Fibroblast of skin of abdomen (primary cell): ENCODE measurements around the gene PABPN1L.
"Not testable (repeated sequence)": the region's sequence is repeated elsewhere in the genome, so short reads cannot be mapped to it uniquely, and the experiment has no call there.

Experiments
- DNase-seq: peaks from one replicate; pipeline ENCODE4 v3.0.0-alpha.2; 2013

The PABPN1L gene

DNA sequence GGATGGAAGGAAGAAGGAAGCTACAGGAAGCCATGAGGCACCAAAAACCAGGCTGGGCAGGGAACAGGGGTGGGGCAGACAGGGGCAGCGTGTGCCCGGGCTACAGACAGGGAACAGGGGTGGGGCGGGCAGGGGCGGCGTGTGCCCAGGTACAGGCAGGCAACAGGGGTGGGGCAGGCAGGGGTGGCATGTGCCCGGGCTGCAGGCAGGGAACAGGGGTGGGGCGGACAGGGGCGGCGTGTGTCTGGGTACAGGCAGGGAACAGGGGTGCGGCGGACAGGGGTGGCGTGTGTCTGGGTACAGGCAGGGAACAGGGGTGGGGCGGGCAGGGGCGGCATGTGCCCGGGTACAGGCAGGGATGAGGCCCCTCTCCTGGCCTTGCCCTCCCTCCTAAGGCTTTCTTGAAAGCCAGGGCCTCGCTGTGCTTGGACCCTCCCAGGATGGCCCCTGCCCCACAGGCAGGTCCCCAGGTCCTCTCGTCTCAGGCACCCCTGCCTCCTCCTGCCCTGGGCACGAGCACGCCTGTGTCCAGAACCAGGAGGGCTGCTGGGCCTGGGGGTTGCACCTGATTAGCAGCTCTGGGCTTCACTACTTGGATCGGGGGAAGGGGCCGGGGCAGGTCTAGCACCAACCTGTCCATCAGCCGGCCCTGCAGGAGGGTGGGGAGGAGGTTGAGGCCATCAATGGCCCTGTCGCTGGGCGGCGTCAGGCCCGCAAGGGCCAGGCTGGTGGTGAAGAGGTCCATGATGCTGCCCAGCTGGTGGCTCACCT lies 40.2 kb downstream of the PABPN1L start:
- no peak for DNase-seq

DNA sequence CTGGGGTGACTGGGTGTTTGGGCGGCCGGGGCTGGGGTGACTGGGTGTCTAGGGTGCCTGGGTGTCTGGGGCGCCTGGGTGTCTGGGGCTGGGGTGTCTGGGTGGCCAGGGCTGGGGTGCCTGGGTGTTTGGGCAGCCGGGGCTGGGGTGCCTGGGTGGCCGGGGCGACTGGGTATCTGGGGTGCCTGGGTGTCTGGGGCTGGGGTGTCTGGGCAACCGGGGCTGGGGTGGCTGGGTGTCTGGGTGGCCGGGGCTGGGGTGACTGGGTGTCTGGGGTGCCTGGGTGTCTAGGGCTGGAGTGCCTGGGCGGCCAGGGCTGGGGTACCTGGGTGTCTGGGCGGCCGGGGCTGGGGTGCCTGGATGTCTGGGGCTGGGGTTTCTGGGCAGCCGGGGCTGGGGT lies 41.3 kb downstream of the PABPN1L start:
- no peak for DNase-seq

DNA sequence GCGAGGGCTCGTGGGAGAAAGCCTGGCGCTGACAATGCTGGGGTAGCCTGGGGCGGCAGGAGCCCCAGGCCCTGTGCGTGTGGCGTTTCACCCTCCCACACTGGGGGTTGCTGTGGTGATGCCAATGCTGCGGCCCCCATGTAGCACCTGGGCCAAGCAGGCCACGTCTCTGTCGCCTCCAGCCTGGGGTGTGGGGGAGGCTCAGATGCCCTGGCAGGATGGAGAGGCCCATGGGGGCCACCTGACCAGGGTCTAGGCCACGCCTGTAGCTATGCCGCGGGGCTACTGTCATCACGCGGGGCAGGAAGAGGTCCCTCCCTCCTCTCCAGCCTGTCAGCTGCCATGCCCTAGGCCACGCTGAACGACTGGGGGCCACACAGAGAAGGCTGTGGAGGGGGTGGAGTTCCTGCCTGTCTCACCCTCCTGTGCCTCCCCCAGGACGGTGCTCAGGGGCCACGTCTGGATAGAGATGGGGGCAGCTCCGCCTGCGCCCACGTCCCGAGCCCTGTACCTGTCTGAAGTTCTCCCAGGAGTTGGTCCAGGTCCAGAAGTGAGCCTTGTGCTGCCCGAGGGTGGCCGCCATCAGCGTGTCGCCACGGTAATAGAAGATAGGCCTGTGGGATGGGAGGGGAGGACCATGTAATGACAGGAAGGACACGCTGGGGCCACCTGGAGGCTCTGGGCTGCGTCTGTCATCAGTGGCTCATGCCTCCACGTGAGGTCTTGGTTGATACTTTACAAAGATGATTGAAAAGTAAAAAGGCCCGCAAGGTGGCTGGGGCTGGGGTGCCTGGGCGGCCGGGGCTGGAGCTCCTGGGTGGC lies 42.0 kb downstream of the PABPN1L start:
- no peak for DNase-seq

DNA sequence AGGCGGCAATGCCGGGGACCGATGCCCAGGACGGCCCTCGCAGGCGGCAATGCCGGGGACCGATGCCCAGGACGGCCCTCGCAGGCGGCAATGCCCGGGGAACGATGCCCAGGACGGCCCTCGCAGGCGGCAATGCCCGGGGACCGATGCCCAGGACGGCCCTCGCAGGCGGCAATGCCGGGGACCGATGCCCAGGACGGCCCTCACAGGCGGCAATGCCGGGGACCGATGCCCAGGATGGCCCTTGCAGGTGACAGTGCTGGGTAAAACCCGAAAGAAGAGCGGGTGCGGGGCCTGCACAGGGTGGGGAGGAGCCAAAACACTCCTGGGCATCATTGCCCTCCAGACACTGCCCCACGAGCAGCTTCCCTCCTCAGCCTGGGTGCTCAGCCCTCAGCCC lies 42.8 kb downstream of the PABPN1L start:
- DNase-seq: not testable (repeated sequence)

DNA sequence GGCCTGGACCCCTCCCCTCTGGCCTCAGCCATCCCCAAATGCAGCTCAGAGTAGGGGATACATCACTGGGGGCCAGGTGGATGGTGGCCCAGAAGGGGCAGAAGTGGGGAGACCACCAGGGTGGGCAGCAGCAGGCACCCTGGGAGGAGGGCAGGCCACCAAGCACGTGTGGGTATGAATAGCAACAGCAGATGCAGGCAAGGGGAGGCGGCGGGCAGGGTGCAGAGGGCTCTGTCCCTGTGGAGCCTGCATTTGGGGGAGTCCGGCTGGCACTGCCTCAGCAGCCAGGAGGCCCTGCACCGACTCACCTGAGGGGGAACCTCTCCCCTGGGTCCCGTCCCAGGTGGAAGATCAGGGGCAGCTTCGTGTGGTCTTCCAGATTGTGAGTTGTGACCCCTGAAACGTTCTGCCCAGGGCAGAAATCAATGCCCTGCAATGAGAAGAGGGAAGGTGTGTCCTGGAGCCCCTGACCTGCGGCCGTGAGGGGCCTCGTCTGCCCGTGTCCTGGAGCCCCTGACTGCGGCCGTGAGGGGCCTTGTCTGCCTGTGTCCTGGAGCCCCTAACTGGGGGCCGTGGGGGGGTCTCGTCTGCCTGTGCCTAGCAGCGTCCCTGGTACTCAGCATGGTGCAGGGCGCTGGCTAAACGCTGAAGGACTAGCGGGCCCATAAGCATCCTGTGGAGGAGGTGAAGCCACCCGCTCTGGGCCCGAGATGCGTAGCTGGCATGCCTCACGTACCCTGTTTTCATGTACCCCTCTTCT lies 44.0 kb downstream of the PABPN1L start:
- DNase-seq: no peak

DNA sequence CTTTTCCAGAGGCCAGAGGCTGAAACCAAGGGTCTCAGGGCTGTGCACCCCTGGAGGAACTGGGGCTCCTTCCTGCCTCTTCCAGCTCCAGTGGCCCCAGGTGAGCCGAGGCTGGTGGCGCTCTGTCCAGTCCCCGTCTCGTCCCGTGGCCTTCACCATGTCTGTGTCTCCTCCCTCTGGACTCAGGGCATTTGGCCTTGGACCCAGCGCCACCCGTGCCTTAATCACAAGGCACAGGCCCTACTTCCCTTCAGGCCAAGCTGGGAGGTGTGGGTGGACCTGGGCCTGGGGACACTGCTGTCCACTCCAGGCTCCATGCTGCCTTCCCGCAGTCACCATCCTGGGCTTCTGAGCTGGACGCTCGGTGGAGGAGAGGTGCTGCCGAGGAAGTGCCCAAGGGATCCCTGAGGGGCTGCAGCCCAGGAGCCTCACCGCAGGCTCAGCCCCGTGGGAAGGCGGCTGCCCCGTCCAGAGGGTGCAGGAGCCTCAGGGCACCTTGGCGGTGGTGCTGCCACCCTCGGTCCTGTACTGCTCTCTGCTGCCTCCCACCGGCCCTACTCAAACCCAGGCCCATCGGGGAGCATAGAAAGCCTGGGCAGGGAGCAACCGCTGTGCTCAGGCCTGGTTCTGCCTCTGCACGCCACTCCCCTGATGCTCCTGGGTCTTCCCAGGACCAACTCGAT lies 45.2 kb downstream of the PABPN1L start:
- DNase-seq: no peak

DNA sequence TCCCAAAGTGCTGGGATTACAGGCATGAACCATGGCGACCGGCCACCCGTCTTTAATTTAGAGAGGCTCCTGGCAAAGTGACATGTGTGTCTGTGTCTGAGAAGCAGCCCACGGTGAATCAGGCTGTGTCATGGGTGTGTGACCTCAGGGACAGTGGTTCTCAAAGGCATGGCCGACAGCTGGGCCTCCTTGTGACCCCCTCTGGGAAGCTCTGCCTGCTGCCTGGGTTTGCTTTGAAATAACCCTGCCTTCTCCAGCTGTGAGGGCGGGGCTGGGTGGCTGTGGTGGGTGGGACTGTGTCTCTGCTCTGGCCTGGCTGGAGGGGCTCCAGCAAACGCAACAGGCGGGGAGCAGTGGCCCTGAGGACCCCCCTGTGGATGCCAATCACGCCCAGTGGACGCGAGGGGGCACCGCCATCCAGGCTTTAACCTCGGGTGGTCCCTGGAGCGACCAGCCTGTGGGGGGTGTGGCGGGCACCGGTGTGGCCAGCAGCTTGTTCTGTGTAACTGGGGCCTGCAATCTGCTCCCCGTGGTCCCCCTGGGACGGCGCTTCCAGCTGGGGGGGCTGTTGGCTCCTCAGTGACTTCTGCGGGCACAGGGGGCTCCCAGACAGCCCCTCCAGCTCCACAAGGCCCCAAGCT lies 46.0 kb downstream of the PABPN1L start:
- no peak for DNase-seq

DNA sequence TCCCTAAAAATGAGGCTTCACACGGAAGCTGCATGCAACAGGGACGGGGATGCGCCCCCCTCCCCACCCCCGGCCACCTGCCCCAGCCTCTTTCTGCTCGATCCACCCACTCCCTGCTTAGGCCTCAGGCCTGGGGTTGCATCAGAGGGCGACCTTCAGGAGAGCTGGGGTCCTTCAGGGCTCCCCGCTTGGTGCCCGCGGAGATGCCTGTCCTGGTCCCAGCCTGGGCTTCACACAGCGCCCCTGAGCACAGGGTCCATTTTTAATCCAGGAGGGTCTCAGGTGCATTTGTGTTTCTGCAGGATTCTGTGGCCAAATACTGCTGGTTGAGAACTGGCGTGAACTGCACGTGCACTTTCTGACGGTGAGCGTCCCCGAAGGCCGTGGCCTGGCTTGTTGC lies 47.3 kb downstream of the PABPN1L start:
- no peak for DNase-seq

DNA sequence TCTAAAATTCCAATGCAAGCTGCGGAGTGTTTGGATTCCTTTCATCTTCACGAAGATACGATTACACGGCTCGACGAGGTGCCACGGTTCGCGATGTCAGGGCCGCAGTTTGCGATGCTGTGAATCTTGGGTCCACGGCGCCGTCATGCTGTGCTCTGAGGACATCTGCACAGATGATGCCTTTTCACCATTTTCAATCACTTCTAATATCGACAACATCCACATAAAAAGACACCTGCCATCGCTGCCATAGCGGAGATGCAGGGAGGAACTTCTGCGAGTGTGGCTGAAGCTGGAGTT lies 47.9 kb downstream of the PABPN1L start:
- no peak for DNase-seq

DNA sequence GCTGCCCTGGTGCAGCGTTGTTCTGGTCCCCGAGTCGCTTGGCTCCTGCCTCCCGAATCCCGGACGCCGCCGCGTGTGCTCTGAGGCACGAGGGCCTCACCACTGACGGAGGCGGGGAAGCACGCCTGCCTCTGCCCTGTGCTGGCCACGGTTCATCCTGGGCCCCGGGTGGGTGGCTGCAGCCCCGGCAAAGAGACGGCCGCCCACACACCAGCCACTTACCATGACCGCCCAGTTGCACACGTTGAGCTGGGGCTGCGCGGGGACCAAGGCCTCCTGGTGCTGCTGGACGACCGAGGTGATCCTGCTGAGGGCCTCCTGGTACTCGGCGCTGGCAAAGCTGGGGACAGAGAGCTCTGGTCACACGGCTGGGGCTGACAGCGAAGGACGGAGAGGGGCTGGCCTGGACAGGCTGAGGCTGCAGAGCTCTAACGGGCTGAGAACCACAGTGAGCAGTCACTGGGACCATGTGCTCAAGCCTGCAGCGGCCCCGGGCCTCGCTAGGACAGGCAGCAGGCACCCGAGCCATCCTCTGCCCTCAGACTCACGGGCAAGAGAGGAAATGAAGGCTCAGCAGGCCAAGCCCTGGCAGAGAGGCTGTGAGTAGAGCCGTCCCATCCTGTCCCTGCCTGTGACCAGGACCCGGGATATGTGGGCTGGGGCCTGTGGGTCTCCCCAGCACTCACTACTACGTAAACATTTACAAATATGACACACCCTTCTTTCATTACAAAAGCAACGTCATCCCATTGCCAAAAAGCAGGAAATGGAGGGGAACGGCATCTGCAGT lies 48.5 kb downstream of the PABPN1L start:
- DNase-seq: peak; percentile 22

DNA sequence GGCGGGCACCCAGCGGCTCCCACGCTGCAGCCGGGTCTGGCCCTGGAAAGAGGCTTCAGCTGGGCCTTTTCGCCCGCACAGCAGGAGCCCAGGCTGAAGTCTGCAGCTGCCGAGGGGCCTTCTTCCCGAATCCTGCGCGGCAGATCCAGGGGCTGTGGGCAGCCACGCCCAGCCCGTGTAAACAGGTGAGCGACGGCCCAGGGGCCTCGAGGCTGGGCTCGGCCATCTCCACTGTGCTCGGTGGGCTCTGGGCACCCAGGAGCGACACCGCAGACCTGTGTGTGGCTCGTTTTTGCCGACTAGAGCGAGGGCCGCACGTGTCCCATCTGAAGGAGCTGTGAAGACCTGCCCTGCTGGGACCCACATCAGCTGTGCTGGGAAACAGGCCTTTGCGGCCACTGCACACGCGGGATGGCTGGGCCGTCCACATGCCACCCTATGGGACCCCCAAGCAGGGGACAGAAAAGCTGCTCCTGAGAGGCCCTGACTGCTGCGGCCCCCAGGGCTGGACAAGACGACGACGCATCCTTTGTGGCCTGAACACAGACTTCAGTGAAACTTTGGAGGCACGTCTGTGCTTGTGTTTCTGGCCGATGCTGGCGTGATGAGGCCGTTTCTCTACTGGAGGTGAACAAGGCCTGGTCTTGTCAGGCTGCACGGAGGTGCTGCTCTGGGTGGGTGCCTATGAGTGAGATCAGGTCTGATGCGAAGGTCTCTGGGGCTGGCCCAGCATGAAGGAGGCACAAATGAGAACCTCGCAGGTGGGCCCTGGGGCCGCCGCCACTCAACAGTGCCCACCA lies 49.5 kb downstream of the PABPN1L start:
- no peak for DNase-seq

DNA sequence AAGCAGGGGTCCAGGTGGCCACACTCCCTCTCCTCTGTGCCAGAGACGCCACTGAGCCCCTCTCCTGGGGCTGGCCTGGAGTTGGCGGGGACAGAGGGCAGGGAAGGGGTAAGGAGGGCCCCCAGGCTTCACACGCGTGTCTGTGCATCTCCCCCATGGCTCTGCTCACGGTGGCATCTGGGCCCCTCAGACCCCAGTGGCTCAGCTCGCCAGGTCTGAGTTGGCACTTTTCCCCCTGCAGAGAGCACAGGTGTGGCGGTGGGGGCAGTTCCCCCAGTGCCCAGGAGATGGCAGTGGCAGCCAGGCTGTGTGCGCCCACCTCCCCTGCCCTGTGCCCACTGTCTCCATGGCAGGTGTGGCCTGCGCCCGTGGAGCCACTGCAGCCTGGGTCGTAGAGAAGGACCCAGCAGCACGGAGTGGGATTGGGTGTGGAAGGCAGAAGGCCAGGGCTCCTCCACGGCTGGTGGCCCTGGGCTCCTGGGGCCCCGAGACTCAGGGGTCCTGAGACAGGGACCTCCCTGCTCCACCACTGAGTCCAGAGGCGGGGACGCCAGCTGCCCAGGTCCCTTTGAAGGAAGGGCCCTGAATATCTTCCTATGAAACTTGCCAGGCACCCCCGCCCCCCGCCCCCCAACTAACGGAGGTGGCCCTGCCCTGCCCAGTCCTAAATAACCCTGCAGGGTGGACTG lies 50.4 kb downstream of the PABPN1L start:
- no peak for DNase-seq

DNA sequence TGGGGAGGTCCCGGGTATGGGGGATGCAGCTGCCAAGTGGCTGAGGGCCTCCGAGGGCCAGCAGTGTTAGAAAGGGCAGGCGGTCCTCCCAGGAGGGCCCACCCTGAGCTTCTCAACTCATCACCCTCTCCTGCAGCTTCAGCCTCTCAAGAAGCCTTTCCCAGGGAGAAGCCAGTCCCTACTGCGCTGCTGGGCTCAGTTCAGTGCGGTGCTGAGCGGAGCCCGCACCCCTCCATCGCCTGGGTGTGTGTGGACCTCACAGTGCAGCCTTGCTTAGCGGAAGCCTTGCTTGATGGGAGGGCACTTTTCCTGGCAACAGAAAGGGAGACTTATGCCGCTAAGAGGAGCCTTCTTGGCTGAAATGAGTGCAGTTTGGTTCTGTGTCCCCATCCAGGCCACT lies 51.2 kb downstream of the PABPN1L start:
- DNase-seq: no peak

DNA sequence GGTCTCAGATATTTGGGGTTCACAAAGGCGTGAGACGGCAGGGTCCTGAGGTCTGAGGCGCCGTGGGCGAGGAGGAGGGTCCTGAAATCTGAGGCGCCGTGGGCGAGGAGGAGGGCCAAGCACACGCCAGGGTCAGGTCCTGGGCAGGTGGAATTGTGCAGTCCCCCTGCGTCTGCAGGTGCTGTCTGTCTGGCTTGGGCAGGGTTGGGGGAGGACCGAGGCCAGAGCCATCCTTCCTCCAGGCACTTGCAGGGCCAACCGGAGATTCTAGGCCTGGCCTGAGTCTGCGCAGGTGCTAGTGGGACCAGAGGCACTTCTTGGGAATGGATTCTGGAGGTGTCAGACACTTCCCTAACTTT lies 52.3 kb downstream of the PABPN1L start:
- DNase-seq: no peak
